Bone marrow (tissue), 2 donors: ENCODE results near the gene DLG1.

ENCODE experiments used
- DNase-seq, 2 donors: peaks; one replicate each; lab custom pipeline; 2025; lab: John Stamatoyannopoulos, UW

DLG1 gene

GRCh38 chr3:197029511-197030167, 268.8 kb downstream of the DLG1 start, which contains the start of gene MELTF:
Gene MELTF, minus strand, starts transcription at chr3:197029817. Its CDS starts 115 bp downstream, at chr3:197029702.
- DNase-seq, result peak in 1 of 2 donors; percentile 40

- DNase-seq, result no peak
Observed at GRCh38 chr3:197028728-197029510, 269.5 kb downstream of the DLG1 start.

- DNase-seq, result no peak
Observed at GRCh38 chr3:197027896-197028727, 270.3 kb downstream of the DLG1 start.

GRCh38 chr3:197027151-197027895, 271.1 kb downstream of the DLG1 start:
- DNase-seq, result no peak

GRCh38 chr3:197026481-197026866, 271.9 kb downstream of the DLG1 start:
- DNase-seq, result no peak

GRCh38 chr3:197025736-197026480, 272.5 kb downstream of the DLG1 start:
- DNase-seq, result no peak

- DNase-seq, result no peak
Observed at GRCh38 chr3:197024881-197025735, 273.3 kb downstream of the DLG1 start.

GRCh38 chr3:197023998-197024651, 274.3 kb downstream of the DLG1 start:
- no peak for DNase-seq

- peak in 1 of 2 donors; percentile 9 for DNase-seq
Observed at GRCh38 chr3:197023241-197023997, 275.0 kb downstream of the DLG1 start.

GRCh38 chr3:197022405-197023231, 275.8 kb downstream of the DLG1 start:
- no peak for DNase-seq

- DNase-seq, result no peak
Observed at GRCh38 chr3:197021729-197022404, 276.5 kb downstream of the DLG1 start.

- no peak for DNase-seq
Observed at GRCh38 chr3:197021231-197021630, 277.2 kb downstream of the DLG1 start.

GRCh38 chr3:197019535-197019934, 278.9 kb downstream of the DLG1 start:
- DNase-seq, result no peak

- DNase-seq, result no peak
Observed at GRCh38 chr3:197019021-197019420, 279.4 kb downstream of the DLG1 start.

- DNase-seq, result no peak
Observed at GRCh38 chr3:197017003-197017402, 281.4 kb downstream of the DLG1 start.

GRCh38 chr3:197015790-197016736, 282.3 kb downstream of the DLG1 start:
- no peak for DNase-seq
